Spleen (tissue), 7 donors: ENCODE results near the gene RAET1G.

Experiments used
- POLR2A ChIP-seq, 3 donors: fragments of 450-650 bp; IDR thresholded peaks; one replicate each; pipeline ENCODE4 v1.5.1; 2017; ENCODE audit warnings: antibody characterized with exemption in 3 of 3, mild to moderate bottlenecking in 1 of 3
- TF ChIP-seq, protein P1 (sequence below), 11 experiments: fragments of 200-600 bp in 7 of 11; fragments of 450-650 bp in 4 of 11; sonication (generic) in 4 of 11; IDR thresholded peaks in 8 of 11; conservative IDR thresholded peaks in 3 of 11; 1 replicate in 7 of 11; 2 replicates in 4 of 11; pipeline versions ENCODE4 v1.4.0 to v1.8.0; 2016 to 2021; ENCODE audit warnings: antibody characterized with exemption in 11 of 11, inconsistent platforms in 4 of 11, mild to moderate bottlenecking in 1 of 11
- donor health status: DM: no; HTN: no; CAD: no; lungs with moderate emphysema.
- donor health status: DM: no; HTN: no; CAD: no.
- donor health status: DM: no; HTN: no; CAD: no.

DNA sequence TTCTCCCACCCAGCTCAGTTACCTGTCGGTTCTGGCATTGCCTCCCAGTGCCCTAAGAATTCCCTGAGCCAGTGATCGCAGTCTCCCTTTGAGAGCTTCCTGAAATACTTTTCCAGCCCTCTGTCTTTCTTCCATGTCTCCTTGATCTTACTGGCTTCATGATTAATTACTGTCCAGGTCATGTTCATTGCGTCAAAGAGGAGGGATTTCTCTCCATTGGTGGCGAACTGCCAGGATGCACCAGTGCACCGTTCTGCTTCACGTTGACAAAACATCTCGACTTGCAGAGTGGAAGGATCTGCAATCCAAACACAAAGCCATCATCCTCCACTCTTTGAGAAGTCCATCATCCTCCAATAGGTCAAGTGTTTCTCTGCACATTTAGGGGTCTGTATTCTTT, 33.6 kb downstream of the RAET1G start:
- TF ChIP-seq POLR2A (IDR thresholded peaks at IDR 0.05) = no peak
- TF ChIP-seq, protein P1, sequence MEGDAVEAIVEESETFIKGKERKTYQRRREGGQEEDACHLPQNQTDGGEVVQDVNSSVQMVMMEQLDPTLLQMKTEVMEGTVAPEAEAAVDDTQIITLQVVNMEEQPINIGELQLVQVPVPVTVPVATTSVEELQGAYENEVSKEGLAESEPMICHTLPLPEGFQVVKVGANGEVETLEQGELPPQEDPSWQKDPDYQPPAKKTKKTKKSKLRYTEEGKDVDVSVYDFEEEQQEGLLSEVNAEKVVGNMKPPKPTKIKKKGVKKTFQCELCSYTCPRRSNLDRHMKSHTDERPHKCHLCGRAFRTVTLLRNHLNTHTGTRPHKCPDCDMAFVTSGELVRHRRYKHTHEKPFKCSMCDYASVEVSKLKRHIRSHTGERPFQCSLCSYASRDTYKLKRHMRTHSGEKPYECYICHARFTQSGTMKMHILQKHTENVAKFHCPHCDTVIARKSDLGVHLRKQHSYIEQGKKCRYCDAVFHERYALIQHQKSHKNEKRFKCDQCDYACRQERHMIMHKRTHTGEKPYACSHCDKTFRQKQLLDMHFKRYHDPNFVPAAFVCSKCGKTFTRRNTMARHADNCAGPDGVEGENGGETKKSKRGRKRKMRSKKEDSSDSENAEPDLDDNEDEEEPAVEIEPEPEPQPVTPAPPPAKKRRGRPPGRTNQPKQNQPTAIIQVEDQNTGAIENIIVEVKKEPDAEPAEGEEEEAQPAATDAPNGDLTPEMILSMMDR (IDR thresholded peaks at IDR 0.05 in 8 of 11, conservative IDR thresholded peaks at IDR 0.05 in 3 of 11) = no peak
